ENCODE data around the gene DAPK3.

The DAPK3 gene

GRCh38 chr19:4007021-4007835 lies 36.3 kb upstream of the DAPK3 start, which contains the start of gene PIAS4 (continued):
- TF ChIP-seq OVOL3 (tag by site-specific recombination; IDR thresholded peaks at IDR 0.05) (no peak; the same call in 1 of the 2 replicates), ZNF692 (tag by site-specific recombination; IDR thresholded peaks at IDR 0.05) (peak; percentile 100), ZXDB (tag by site-specific recombination; IDR thresholded peaks at IDR 0.05) (peak; percentile 88), SCRT2 (tag by site-specific recombination; IDR thresholded peaks at IDR 0.05) (no peak), PATZ1 (tag by site-specific recombination; IDR thresholded peaks at IDR 0.05) (peak; percentile 94), SP2 (tag by site-specific recombination; IDR thresholded peaks at IDR 0.05) (peak; percentile 64), MYNN (tag by site-specific recombination; IDR thresholded peaks at IDR 0.05; ENCODE audit: borderline replicate concordance) (no peak), ELK4 (IDR thresholded peaks at IDR 0.05; ENCODE audit: borderline replicate concordance, low read depth, low read length) (no peak), ZBTB49 (tag by site-specific recombination; IDR thresholded peaks at IDR 0.05; ENCODE audit: low read depth) (no peak), KLF9 (tag by site-specific recombination; IDR thresholded peaks at IDR 0.05; ENCODE audit: low read depth) (peak; percentile 93), ZNF596 (tag by site-specific recombination; IDR thresholded peaks at IDR 0.05) (no peak), PBX3 (CRISPR knock-in tag; IDR thresholded peaks at IDR 0.05) (no peak; the same call in 1 of the 2 replicates), ZNF792 (tag by site-specific recombination; IDR thresholded peaks at IDR 0.05) (peak; percentile 85; the same call in 1 of the 2 replicates), ZSCAN5A (tag by site-specific recombination; IDR thresholded peaks at IDR 0.05) (peak; percentile 39; the same call in 1 of the 2 replicates), KLF8 (tag by site-specific recombination; IDR thresholded peaks at IDR 0.05) (peak; percentile 83; the same call in 1 of the 2 replicates), ZNF362 (tag by site-specific recombination; IDR thresholded peaks at IDR 0.05) (no peak), ZNF449 (tag by site-specific recombination; IDR thresholded peaks at IDR 0.05) (peak; percentile 41; the same call in 1 of the 2 replicates), ZNF530 (tag by site-specific recombination; IDR thresholded peaks at IDR 0.05; ENCODE audit: low read depth) (no peak), KLF17 (tag by site-specific recombination; IDR thresholded peaks at IDR 0.05) (peak; percentile 85), TCF7L2 (IDR thresholded peaks at IDR 0.05; ENCODE audit: borderline replicate concordance, low read depth, low read length) (no peak), ZNF37A (tag by site-specific recombination; IDR thresholded peaks at IDR 0.05) (no peak), ZNF629 (tag by site-specific recombination; IDR thresholded peaks at IDR 0.05) (0 out of 2 replicates have a peak, but pooled peaks have one; percentile 31), KLF16 (tag by site-specific recombination; IDR thresholded peaks at IDR 0.05) (peak; percentile 86), ZNF555 (tag by site-specific recombination; conservative IDR thresholded peaks at IDR 0.05) (no peak)
